ENCODE measurements around the gene KCNJ6.

The KCNJ6 gene

DNA sequence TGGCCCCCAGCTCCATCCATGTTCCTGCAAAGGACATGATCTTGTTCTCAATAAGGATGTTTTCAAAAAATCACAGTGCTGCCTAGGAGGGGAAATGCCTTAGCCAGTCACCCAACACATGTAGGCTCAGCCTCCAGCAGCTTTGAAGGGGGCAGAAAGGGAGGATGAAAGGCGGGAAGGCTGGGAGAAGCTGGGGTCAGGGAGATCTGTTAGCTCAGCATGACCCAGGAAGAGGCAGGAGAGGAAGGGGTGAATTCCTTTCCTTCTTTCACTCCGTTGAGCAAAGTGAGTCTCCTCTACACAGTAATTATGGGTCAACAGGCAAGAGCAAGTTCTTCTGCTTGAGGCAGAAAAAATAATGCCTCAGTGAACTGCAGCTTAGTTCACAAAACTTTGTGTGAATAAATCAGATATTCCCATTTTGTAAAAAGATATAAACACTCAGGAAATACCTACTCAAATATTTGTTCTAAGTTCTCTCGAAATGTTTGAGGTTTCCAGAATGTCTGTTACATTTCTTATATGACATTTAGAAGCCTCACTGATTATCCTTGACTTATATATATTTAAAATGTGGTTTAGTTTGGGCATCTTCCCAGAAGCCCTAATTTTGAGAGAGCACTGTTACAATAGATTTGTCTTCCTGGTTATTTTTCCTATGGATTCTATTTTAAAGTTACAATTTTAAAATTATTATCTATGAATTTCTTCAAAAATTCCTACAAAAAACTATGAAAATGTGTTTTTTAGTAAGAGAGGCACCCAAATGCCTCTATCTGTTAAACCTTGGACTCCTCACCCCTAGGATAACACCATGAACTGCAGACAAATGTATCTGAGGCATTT lies 116.8 kb downstream of the KCNJ6 start:
- DNase-seq (ENCODE audit: low read depth), result no peak
- H3K4me3 ChIP-seq (ENCODE audit: low read depth, low read length), result no peak overlapping the region
- TF ChIP-seq, protein P1, sequence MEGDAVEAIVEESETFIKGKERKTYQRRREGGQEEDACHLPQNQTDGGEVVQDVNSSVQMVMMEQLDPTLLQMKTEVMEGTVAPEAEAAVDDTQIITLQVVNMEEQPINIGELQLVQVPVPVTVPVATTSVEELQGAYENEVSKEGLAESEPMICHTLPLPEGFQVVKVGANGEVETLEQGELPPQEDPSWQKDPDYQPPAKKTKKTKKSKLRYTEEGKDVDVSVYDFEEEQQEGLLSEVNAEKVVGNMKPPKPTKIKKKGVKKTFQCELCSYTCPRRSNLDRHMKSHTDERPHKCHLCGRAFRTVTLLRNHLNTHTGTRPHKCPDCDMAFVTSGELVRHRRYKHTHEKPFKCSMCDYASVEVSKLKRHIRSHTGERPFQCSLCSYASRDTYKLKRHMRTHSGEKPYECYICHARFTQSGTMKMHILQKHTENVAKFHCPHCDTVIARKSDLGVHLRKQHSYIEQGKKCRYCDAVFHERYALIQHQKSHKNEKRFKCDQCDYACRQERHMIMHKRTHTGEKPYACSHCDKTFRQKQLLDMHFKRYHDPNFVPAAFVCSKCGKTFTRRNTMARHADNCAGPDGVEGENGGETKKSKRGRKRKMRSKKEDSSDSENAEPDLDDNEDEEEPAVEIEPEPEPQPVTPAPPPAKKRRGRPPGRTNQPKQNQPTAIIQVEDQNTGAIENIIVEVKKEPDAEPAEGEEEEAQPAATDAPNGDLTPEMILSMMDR (IDR thresholded peaks at IDR 0.05; ENCODE audit: low read depth, low read length, missing control alignments), result no peak

DNA sequence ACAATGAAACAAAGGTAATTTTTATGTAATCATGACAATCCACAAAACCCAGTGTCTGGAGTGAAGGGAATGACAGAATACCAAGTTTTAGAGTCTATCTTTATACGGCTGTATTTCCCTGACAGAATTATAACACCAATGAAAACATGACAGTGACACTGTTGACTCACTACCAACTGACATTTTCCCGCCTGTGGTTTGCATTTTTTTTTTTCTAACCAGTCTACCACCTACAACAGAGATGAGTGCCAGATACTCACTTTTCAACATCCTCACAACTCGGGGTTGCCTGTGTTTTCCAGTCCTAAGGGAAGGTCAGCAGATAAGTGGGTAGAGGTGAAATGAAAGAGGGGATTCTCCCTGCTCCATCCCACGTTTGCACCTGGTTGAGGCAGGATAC lies 118.9 kb downstream of the KCNJ6 start:
- H3K4me3 ChIP-seq (ENCODE audit: low read depth, low read length), result no peak overlapping the region
- DNase-seq (ENCODE audit: low read depth), result no peak
- TF ChIP-seq, protein P1 (IDR thresholded peaks at IDR 0.05; ENCODE audit: low read depth, low read length, missing control alignments), result no peak

DNA sequence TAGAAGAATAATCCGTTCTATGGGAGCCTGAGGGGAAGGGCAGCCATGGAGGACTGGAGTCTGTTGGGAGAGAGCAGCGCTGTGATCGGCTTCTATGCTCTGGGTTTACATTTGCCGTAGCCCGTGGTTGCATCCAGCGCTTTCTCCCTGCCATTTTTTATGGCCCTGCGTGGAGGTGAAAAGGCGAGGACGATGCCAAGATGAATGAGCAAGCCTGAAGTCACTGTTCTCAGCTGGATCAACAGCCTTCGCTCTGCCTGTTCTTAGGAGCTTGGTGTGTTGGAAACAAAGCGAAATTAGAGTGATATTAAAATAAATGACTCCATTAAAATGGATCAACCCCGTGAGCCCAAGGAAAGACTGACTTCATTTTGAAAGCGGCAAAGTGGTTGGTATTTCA lies 120.2 kb downstream of the KCNJ6 start:
- DNase-seq (ENCODE audit: low read depth), result no peak
- H3K4me3 ChIP-seq (ENCODE audit: low read depth, low read length), result no peak overlapping the region
- TF ChIP-seq, protein P1 (IDR thresholded peaks at IDR 0.05; ENCODE audit: low read depth, low read length, missing control alignments), result no peak

DNA sequence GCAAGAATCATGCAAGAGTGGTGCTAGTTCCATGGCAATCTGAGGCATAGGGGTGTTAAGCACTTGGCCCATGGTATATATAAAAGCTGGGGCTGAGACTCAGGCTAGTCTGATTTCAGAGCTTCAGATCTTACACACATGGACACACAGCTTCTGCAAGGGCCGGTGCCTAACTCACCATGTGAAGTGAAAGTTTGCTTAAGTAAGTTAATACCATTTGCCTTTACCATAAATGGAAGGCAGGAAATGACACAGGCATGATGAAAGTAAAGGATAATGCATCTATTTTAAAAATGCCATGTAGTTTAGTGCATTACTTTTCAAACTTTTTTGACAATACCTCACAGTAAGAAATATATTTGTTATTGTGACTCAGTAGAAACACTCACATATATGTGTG lies 122.6 kb downstream of the KCNJ6 start:
- H3K4me3 ChIP-seq (ENCODE audit: low read depth, low read length), result no peak overlapping the region
- DNase-seq (ENCODE audit: low read depth), result no peak
- TF ChIP-seq, protein P1 (IDR thresholded peaks at IDR 0.05; ENCODE audit: low read depth, low read length, missing control alignments), result no peak

DNA sequence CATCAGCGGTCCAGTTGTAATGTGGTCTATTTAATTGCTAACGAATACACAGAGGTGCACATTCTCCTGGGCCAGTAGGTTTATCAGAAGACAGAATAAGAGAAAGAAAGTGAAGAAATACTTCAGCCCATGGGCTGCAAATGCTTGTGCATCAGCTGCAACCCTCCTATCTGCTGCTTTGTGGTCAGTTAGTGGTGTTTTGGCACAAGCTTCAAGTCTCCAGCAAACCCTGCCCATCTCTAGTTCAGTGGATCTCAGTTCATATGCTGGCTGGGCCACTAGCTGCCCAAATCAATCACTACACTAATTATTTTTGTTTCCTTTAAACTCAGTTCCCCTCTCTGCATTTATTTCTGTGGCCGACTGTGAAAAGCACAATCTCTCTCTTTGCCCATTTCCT lies 124.2 kb downstream of the KCNJ6 start:
- no peak overlapping the region for H3K4me3 ChIP-seq (ENCODE audit: low read depth, low read length)
- TF ChIP-seq, protein P1 (IDR thresholded peaks at IDR 0.05; ENCODE audit: low read depth, low read length, missing control alignments), result no peak
- no peak for DNase-seq (ENCODE audit: low read depth)

DNA sequence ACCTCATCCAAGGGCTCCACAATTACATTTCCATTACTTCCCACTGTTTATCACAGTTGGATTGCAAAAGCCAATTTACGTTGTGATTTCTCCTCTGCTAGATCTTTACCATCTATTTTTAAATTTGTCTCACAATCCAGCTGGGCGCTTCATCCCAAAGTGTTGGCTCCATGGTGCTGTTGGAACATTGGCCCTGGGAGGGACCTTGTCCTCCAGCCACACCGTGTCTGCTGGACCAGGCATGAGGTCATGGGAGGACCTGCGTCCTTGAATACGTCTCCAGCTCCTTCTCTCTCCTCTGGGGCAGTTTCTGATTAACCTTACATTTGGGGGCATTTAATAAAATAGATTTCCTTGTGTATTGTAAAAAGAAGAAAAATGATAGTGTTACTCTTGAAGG lies 125.4 kb downstream of the KCNJ6 start:
- TF ChIP-seq, protein P1 (IDR thresholded peaks at IDR 0.05; ENCODE audit: low read depth, low read length, missing control alignments), result no peak
- no peak overlapping the region for H3K4me3 ChIP-seq (ENCODE audit: low read depth, low read length)
- no peak for DNase-seq (ENCODE audit: low read depth)

DNA sequence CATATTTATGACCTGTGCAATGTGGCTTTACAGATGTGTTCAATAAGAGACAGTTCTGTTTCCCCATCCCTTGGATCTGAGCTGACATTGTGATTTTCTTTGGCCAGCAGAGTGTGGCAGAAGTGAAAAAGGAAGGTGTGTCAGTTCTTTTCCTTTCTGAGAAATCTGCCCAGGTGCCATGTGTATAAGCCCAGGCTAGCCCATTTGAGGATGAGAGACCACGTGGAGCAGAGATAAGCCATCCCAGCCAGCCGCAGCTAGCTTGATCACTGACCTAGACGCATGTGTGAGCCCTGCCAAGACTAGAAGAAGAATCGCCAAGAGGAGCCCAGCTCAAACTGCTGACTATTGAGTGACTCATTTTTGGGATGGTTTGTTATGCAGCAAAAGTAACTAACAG lies 127.8 kb downstream of the KCNJ6 start:
- TF ChIP-seq, protein P1 (IDR thresholded peaks at IDR 0.05; ENCODE audit: low read depth, low read length, missing control alignments), result no peak
- no peak for DNase-seq (ENCODE audit: low read depth)
- H3K4me3 ChIP-seq (ENCODE audit: low read depth, low read length), result no peak overlapping the region

Data from GM12864 (cell line).